T-helper 2 cell treated with Interferon-gamma antibody and Interleukin-4, amounts not matched to agents 5 μg/mL and 100 μg/mL, for 36 hours (primary cell): ENCODE measurements around the gene F10.
"Not testable (repeated sequence)": the region's sequence is repeated elsewhere in the genome, so short reads cannot be mapped to it uniquely, and the experiment has no call there.

ENCODE experiments used
- DNase-seq: peaks from one replicate; pipeline ENCODE4 v3.0.0; 2021; ENCODE audit warnings: low spot score
- H3K27ac Mint-ChIP-seq: one replicate; pipeline ENCODE4 v1.8.0; 2021; ENCODE audit warnings: mild to moderate bottlenecking, mixed read lengths
- H3K27me3 Mint-ChIP-seq: one replicate; pipeline ENCODE4 v1.8.0; 2021; ENCODE audit warnings: low read depth, mixed read lengths
- H3K36me3 Mint-ChIP-seq: one replicate; pipeline ENCODE4 v1.8.0; 2021; ENCODE audit warnings: low read depth, mixed read lengths
- H3K4me1 Mint-ChIP-seq: one replicate; pipeline ENCODE4 v1.8.0; 2021; ENCODE audit warnings: low read depth, mixed read lengths
- H3K4me3 Mint-ChIP-seq: one replicate; pipeline ENCODE4 v1.8.0; 2022; ENCODE audit warnings: mild to moderate bottlenecking, moderate library complexity, mixed read lengths
- H3K9me3 Mint-ChIP-seq: one replicate; pipeline ENCODE4 v1.8.0; 2021; ENCODE audit warnings: mixed read lengths

Gene F10

GRCh38 chr13:113102727-113103126 lies 19.9 kb upstream of the F10 start:
- no peaks in the 10 kb centered on the region for H3K9me3 Mint-ChIP-seq
- H3K27ac Mint-ChIP-seq = no peak overlapping the region
- H3K27me3 Mint-ChIP-seq = no peaks in the 10 kb centered on the region

GRCh38 chr13:113103646-113104045 lies 19.0 kb upstream of the F10 start:
- Mint-ChIP-seq H3K4me1 (no peaks in the 10 kb centered on the region), H3K27ac (no peak overlapping the region), H3K4me3 (no peak overlapping the region), H3K9me3 (no peaks in the 10 kb centered on the region), H3K27me3 (no peaks in the 10 kb centered on the region), H3K36me3 (no peaks in the 10 kb centered on the region)
- DNase-seq = no peak

More at GRCh38 chr13:113102727-113103126, 19.9 kb upstream of the F10 start:
- no peak overlapping the region for H3K4me3 Mint-ChIP-seq
- H3K4me1 Mint-ChIP-seq = no peaks in the 10 kb centered on the region
- no peak for DNase-seq
- no peaks in the 10 kb centered on the region for H3K36me3 Mint-ChIP-seq

GRCh38 chr13:113105032-113105920 lies 17.3 kb upstream of the F10 start, which contains the start of gene F7:
F7 (plus strand) TSS chr13:113105791; CDS start chr13:113105842, 51 bp downstream.
- Mint-ChIP-seq H3K4me3 (no peak within 1 kb of the TSS), H3K27me3 (peaks cover 3% of the 10 kb centered on the region), H3K36me3 (no peaks in the 10 kb centered on the region), H3K9me3 (no peaks in the 10 kb centered on the region), H3K4me1 (no peaks in the 10 kb centered on the region), H3K27ac (no peak within 1 kb of the TSS)
- no peak for DNase-seq

- Mint-ChIP-seq H3K4me3 (no peak overlapping the region), H3K36me3 (no peaks in the 10 kb centered on the region), H3K4me1 (no peaks in the 10 kb centered on the region), H3K27ac (no peak overlapping the region), H3K27me3 (peaks cover 5% of the 10 kb centered on the region), H3K9me3 (no peaks in the 10 kb centered on the region)
- DNase-seq = no peak
These were observed 16.6 kb upstream of the F10 start for GRCh38 chr13:113105921-113106452.

GRCh38 chr13:113106711-113107351 lies 15.8 kb upstream of the F10 start:
- Mint-ChIP-seq H3K9me3 (no peaks in the 10 kb centered on the region), H3K36me3 (no peaks in the 10 kb centered on the region), H3K27me3 (peaks cover 6% of the 10 kb centered on the region), H3K27ac (no peak overlapping the region), H3K4me3 (no peak overlapping the region), H3K4me1 (no peaks in the 10 kb centered on the region)
- no peak for DNase-seq

GRCh38 chr13:113108521-113108920 lies 14.1 kb upstream of the F10 start:
- not testable (repeated sequence) for H3K9me3 Mint-ChIP-seq

GRCh38 chr13:113109151-113110047 lies 13.2 kb upstream of the F10 start:
- H3K36me3 Mint-ChIP-seq = no peaks in the 10 kb centered on the region
- H3K4me3 Mint-ChIP-seq = no peak overlapping the region
- no peak overlapping the region for H3K27ac Mint-ChIP-seq
- H3K27me3 Mint-ChIP-seq = peaks cover 6% of the 10 kb centered on the region
- DNase-seq = no peak
- no peaks in the 10 kb centered on the region for H3K9me3 Mint-ChIP-seq
- H3K4me1 Mint-ChIP-seq = no peaks in the 10 kb centered on the region

More at GRCh38 chr13:113108521-113108920, 14.1 kb upstream of the F10 start:
- H3K4me3 Mint-ChIP-seq, H3K27ac Mint-ChIP-seq, H3K36me3 Mint-ChIP-seq, DNase-seq, H3K27me3 Mint-ChIP-seq, H3K4me1 Mint-ChIP-seq: not testable (repeated sequence)

GRCh38 chr13:113110048-113110851 lies 12.3 kb upstream of the F10 start:
- Mint-ChIP-seq H3K4me1 (no peaks in the 10 kb centered on the region), H3K27ac (no peak overlapping the region), H3K4me3 (no peak overlapping the region), H3K9me3 (no peaks in the 10 kb centered on the region), H3K27me3 (peaks cover 6% of the 10 kb centered on the region), H3K36me3 (no peaks in the 10 kb centered on the region)
- no peak for DNase-seq

GRCh38 chr13:113110852-113111315 lies 11.7 kb upstream of the F10 start:
- Mint-ChIP-seq H3K4me3 (no peak overlapping the region), H3K9me3 (no peaks in the 10 kb centered on the region), H3K4me1 (no peaks in the 10 kb centered on the region), H3K27me3 (peaks cover 6% of the 10 kb centered on the region), H3K27ac (no peak overlapping the region), H3K36me3 (no peaks in the 10 kb centered on the region)
- no peak for DNase-seq

- not testable (repeated sequence) for DNase-seq, H3K36me3 Mint-ChIP-seq, H3K27me3 Mint-ChIP-seq, H3K4me3 Mint-ChIP-seq, H3K9me3 Mint-ChIP-seq, H3K4me1 Mint-ChIP-seq, H3K27ac Mint-ChIP-seq
These were observed 10.8 kb upstream of the F10 start for GRCh38 chr13:113111821-113112220.

GRCh38 chr13:113112475-113112874 lies 10.1 kb upstream of the F10 start:
- H3K27ac Mint-ChIP-seq, H3K4me1 Mint-ChIP-seq, DNase-seq, H3K27me3 Mint-ChIP-seq, H3K4me3 Mint-ChIP-seq, H3K36me3 Mint-ChIP-seq, H3K9me3 Mint-ChIP-seq: not testable (repeated sequence)

GRCh38 chr13:113112893-113113845 lies 9.4 kb upstream of the F10 start:
- Mint-ChIP-seq H3K9me3 (no peaks in the 10 kb centered on the region), H3K36me3 (no peaks in the 10 kb centered on the region), H3K4me3 (no peak overlapping the region), H3K27me3 (peaks cover 6% of the 10 kb centered on the region), H3K4me1 (no peaks in the 10 kb centered on the region), H3K27ac (no peak overlapping the region)
- no peak for DNase-seq
